ENCODE results near the gene ROPN1L.

Gene ROPN1L

DNA sequence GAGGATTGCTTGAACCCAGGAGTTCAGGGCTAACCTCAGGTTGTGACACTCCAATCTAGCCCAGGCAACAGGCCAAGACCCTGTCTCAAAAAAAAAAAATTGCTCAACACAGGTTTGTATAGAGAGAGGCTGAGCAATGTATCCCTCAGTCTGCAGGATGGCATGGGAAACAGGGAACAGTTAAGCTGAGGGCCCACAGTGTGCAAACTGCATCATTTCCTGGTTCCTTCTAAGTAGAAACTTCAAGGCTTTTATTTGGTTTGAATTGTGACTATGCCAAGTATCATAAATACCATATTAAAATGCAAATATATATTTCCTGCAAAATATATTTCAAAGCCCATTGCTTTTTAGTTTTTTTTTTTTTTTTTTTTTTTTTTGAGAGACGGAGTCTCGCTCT is 13.7 kb upstream of the ROPN1L start:
- DNase-seq (ENCODE audit: low spot score), result no peak

DNA sequence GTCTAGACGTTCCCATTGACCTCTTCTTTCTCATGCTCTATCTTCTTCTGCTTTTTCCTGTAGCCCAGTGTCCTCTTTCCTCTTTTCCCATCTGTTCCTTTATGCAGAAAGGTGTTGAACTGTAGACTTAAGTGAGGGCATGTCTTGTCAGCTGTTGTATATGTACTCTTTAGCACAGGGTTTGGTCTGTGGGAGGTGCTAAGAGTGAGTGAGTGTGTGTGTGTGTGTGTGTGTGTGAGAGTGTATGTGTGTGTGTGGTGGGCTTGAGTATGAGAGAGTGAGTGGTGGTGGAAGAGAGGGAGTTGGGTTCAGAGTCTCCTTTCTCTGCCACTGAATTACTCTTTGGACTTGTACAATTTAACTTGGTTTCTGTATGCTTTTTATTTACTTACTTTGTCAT is 10.3 kb upstream of the ROPN1L start:
- DNase-seq (ENCODE audit: low spot score), result no peak

DNA sequence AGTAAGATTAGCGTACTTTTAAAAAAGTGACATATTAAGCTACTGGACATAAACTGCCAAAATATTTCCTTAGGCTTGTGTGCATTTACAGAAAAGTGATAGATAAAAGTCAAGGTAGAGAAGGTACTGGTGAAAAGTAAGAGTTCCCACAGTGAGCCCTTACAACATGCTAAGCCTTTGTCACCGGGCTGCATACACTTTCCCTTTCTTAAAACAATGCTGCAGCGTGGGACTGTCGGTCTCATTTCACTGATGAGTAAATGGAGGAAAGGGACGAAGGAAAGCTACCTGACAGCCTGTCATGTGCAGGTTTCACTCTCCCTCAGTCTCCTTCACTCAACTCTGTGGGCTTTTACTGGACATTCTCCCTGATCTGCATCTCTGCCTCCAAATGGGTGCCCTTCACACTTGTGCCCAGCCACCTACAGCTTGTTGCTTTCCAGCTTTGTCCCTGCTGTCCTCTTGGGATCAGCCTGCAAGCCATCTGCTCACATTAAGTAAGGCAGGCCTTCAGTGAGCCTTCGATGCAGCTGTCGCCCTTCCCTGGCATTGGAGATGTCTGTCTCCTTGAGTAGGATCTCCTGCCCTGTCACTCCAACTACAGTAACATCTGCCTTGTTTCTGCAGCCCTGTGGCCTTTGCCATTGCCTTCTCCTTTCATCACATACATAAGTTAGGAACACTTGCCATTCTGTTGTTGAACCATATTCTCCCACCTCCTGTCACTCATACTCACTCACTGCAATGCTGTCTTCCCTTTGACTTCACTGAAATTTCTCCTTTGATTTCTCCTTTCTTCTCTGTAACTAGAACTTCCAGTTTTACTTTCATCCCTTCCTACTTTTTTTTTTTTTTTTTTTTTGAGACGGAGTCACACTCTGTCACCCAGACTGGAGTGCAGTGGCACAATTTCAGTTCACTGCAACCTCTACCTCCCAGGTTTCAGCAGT is 9.3 kb upstream of the ROPN1L start:
- no peak for DNase-seq (ENCODE audit: low spot score)

DNA sequence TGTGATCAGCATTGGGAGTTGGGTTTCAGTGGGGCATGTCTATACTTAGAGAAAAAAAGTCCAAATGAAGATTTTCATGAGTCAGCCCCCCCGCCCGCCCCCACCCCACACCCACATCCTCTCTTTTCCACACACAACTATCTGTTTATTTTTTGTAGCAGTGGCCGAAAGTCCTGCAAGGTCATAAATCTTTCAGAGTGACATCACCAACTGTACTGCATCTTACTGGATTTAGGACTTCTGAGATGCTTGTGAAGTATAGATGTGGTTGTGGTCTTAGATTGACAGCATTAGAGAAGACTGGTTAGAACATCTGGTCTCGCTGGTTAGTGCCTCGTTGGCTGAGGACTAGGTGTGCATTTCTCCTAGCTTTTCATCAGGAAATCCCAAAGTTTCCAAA is 7.3 kb upstream of the ROPN1L start:
- DNase-seq (ENCODE audit: low spot score), result no peak

DNA sequence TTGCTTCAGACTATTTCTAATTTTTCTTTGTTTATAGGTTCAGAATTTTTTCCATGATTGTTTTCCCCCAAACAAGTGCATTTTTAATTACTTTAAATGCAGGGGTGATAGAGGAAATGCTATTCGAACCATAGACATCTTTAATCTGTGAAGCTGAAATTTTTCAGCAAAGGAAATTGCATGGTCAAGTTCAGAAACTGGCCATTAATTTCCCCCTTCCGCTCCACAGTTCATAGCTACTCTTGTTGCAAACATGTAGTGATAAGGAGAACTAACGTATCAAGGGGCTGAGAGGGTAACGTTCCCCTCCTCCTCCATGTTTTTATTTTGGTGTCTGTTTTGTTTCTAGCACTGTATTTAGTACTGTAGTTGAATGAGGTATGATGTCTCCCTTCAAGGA is 3.4 kb upstream of the ROPN1L start:
- no peak for DNase-seq (ENCODE audit: low spot score)

DNA sequence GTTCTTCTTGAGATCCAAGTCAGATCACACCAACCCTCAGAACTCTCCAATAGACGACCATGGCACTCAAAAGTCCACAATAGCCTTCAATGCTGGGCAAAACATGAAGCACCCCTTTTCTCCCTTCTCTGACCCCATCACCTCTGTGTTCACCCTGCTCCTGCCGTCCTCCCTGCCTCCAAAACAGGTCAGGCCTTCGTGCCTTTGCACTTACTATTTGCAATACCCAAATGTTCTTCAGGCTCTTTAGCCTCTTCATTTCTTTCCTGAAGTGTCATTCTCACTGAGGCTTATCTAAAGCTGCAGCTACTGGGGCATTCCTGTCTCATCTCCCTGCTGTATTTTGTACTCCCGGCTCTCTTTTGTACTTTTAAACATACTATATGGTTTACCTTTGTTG is 2.0 kb upstream of the ROPN1L start:
- DNase-seq (ENCODE audit: low spot score), result no peak

DNA sequence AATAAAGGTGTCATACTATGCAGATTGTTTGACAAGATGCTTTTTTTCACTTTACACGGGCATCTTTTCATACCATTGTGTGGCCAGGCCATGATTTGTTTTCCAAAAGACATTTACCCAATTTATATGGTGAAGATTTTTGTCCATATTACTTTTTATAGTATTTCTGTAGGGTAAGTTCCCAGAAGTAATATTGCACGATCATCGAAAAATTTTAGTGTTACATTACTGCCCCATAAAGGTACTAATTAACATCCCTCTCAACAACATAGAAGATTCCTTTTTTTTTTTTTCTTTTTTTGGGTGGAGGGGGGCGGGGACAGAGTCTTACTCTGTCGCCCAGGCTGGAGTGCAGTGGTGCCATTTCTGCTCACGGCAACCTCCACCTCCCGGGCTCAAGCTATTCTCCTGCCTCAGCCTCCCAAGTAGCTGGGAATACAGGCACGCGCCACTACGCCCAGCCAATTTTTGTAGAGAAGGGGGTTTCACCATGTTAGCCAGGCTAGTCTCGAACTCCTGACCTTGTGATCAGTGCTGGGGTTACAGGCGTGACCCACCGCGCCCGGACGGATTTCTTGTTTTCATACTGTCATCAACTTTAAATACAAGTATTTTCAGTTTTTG is 1.2 kb upstream of the ROPN1L start:
- no peak for DNase-seq (ENCODE audit: low spot score)

DNA sequence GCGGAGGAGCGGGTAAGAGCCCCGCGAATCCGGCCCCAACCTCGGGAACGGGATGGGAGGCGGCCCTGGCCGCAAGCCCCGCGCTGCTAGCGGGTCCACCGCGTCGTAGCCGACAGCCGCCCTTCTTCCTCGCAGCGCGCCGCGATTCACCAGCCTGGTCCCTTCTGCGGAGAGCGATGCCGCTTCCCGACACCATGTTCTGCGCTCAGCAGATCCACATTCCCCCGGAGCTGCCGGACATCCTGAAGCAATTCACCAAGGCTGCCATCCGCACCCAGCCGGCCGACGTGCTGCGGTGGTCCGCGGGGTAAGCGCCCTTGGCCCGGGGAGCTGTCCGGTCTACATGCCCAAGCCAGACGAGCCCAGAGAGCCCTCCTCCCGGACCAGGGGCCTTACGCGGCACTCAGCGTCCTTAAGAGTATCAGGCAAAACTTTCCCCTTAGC is 335 bp downstream of the ROPN1L start:
- DNase-seq (ENCODE audit: low spot score), result no peak

DNA sequence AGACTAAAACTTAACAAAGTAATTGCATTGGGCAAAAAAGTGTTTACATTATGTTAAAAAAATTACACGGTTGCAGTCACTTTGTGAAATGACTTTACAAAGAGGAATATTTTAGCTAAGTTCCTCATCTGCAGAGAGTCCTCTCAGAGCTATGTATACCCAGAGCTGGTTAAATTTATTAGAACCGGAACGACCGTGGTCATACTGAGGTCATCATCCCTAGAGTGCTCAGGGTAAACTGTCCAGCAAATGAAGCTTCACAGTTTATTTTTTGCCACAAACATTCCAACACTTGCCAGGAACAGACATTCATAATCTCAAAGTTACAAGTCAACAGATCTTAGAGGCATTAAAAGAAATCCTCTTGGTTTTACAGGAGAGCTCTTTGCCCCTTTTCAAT is 897 bp downstream of the ROPN1L start:
- no peak for DNase-seq (ENCODE audit: low spot score)

DNA sequence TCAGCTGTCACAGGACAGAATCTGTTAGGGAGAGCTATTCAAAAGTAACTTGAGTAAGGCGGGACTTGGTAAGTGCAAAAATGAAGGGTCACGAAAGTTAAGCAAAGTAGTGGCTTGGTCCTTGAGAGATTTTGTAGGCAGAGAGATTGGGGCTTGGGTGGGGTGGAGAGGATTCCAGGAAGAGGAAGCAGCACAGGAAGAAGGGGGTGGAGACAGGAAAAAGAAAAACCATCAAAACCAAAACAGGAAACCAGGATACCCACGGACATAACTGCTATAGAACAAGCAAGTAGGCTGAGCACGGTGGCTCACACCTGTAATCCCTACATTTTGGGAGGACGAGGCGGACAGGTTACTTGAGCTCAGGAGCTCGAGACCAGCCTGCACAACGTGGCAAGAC is 3.7 kb downstream of the ROPN1L start:
- no peak for DNase-seq (ENCODE audit: low spot score)

DNA sequence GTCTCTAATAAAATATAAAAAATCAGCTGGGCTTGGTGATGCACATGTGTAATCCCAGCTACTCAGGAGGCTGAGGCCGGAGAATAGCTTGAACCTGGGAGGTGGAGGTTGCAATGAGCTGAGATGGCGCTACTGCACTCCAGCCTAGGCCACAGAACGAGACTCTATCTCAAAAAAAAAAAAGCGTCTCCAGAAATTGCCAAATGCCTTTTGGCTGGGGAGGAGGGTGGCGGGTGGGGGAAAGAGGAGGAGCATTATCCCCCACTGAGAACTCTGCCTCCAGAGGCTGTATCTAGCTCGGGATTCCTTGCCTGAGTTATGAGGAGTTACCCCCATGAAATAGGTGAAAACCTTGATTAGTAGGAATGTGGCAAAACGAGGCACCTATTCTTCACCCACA is 4.8 kb downstream of the ROPN1L start:
- no peak for DNase-seq (ENCODE audit: low spot score)

DNA sequence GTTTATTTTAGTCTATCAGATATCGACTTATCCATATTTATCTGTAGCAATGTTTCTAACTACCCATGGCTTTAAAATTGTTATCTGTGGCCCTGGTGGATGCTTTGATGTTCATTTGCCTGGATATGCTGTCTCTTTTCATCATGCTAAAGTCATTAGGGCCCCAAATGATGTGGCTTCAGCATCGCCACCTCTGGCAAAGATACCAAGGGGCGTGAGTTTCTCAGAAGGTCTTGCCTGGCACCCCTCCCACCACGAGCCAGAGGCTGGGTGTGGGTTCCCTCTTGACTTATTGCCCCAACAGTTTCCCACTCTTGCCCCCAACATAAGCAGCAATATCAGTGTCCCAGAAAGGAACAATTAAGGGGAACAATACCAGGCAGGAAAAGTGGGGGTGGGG is 5.4 kb downstream of the ROPN1L start:
- DNase-seq (ENCODE audit: low spot score), result no peak

DNA sequence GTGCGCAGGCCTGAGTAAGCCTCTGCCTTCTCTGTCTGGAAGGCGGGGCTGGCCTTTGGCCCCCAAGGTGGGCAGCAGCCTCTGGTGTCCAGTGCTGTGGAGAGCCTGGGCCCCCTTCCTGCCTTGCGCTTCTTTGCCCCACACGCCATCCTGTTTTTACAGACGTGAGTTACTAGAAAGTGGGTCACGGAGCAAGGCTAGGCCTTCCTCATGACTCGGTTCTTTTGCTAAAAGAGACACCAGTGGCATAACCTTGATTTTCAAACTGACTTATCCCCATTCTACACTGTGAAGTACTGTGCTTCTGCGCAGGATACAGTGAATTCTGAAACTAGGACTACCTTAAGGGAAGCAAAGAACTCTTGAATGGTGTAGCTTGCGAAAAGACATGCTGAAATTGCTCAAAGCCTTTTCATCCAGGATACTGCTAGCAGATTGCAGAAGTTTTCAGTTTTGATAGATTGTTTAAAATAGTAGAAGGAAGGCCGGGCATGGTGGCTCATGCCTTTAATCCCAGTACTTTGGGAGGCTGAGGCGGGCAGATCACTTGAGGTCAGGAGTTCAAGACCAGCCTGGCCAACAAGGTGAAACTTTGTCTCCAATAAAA is 7.2 kb downstream of the ROPN1L start:
- no peak for DNase-seq (ENCODE audit: low spot score)

DNA sequence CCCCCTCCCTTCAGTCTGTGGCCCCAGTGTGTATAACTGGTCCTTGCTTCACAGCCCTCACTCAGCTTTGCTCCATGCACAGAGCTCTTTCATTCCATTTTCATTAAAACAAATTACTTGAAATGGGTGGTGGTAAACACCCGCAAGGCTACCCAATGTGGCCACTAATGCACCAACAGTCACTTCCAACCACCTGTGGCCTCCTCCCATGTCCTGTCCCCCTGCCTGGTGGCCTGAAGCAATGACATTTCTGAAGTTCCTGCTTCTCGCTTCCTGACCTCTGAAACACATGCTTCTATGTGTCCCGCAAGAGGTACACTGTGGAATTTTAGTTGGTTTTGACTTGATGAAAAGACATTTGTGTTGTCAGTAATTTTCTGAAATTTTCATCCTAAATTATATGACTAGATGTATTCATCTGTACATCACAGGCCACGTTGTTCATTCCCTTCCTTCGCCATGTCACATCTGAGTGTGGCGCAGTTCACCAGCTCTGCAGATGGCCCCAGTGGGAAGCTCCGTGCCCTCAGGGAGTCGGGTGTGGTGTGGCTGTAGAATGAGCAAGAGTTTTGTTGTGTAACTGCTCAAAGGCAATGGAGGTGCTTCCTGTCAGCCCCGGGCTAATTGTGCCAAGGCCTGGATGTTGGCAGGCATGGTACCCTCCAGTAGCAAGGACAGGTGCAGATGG is 9.6 kb downstream of the ROPN1L start:
- no peak for DNase-seq (ENCODE audit: low spot score)

DNA sequence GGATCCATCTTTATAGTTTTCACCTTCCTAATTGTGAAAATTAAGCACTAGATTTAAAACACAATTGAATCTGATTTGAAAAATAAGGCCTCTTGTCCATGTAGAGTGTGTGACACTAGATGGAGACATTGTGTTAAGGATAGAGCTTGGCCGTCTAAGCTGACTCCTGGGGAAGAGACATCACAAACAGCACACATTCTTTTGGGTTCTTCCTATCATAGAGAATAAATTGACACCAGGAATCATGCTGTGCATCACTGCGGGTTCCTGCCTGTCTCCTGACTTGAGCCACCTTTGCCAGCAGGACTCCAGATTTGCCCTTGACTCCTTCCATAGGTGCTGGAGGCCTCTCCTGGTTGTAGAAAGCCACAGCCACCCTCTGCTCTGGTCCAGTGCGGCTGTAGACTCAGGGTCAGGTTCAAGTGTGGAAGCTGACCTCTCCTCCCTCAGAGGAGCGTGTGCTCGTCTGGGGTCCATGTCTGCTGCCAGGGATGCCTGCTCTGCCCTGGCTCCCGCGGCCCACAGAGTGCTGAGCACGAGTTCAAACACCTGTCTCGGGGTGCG is 11.2 kb downstream of the ROPN1L start:
- DNase-seq (ENCODE audit: low spot score), result peak; percentile 72

DNA sequence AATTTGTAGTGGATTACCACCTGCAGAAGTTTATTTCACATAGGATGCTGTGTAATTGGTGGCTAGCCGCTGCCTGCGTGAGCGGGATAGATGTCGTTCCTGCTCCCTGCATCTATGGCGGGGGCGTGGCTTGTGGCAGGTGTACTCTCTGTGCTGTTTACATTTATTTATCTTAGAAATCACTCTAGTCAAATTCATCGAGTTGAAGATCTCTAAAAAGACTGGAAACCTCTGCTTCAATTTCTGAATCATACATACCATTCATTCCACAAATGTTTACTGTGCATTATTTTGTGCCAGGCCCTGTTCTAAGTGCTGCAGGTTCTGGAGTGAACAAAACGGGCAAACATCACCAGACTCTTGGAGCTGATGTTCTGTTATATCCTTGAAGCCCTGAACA is 11.9 kb downstream of the ROPN1L start:
- no peak for DNase-seq (ENCODE audit: low spot score)

DNA sequence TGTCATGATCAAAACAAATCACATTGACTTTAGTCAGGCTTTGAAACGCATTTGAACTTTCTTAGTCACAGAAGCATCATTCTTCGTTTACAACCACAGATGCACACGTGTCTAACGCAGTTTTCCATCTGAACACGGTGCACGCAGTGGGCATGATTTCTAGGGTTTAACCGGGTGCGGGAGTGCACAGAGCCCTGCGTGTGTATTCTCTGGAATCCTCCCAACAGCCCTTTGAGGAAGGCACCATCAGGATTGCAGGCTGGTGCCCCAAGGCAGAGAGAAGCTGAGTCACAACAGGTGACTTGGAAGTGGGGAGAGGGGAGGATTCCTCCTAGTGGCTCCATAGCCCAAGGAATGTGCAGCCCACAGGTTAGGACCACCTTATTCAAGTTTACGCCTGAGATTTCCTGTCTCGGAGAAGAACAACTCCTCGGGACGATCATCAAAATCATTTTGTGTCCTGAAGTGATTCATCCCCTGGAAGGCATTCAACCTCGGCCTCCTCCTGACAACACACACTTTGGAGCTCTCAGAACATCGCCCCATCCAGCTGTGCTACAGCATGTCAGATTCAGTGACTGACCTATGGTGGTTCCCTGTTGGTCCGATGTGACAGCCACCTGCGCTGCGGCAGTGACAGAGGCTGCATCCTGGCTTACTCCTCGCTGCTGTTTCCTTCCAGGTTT is 13.1 kb downstream of the ROPN1L start:
- no peak for DNase-seq (ENCODE audit: low spot score)

DNA sequence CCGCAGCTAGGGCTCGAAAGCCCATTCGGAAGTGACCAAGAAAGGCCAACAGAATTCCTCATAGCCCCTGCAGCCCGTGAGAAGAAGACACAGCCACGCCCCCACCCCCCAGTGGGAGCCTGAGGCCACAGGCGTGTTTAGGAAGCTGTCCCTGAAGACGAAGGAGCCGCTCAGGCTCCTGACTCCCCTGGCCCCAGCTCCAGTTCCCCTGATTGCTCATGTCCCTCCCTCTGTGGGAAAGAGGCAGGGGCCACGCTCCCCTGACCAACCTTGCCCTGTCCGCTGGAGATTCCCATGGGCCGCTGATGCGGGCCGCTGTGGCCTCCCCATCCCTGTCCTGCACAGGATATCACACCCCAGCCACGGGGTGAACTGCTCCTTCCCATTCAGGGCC is 13.6 kb downstream of the ROPN1L start:
- no peak for DNase-seq (ENCODE audit: low spot score)

DNA sequence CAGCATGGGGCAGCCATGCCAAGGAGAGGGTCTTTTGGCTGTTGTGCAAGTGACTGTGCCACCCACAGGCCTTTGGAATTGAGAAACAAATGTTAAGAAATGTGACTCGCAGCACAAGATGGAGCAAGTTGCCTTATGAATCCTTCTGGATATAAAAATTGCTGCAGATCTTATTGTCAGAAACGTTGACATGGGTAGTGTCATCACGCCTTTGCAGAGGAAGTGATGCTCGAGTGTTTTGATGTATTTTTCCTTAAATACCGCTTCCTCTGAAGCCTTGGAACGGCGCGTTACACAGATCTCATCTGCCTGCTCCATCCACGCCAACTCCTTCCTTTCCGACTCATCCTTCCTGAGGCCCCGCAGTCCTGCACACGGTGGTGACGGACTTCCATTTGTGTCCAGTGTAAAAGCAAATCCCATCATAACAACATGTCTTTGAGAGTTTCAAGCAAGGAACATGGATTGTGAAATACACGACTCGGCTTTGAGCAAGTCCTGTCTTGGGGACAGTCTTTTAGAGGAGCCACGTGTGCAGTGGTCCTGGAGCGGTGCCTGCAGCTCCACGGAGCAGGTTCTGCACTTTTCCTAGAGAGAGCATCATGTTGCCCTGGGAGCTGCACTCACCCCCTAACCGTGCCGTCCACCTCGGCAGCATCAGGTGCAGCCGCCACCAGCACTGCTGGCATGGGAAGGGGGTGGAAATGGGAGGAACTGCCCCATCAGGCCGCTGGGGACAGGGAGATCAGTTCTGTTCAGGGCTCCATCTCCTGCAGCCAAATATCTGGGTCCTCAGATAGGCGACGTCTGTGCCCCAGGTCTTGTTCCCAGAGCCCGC is 15.1 kb downstream of the ROPN1L start:
- peak; percentile 44 for DNase-seq (ENCODE audit: low spot score)

DNA sequence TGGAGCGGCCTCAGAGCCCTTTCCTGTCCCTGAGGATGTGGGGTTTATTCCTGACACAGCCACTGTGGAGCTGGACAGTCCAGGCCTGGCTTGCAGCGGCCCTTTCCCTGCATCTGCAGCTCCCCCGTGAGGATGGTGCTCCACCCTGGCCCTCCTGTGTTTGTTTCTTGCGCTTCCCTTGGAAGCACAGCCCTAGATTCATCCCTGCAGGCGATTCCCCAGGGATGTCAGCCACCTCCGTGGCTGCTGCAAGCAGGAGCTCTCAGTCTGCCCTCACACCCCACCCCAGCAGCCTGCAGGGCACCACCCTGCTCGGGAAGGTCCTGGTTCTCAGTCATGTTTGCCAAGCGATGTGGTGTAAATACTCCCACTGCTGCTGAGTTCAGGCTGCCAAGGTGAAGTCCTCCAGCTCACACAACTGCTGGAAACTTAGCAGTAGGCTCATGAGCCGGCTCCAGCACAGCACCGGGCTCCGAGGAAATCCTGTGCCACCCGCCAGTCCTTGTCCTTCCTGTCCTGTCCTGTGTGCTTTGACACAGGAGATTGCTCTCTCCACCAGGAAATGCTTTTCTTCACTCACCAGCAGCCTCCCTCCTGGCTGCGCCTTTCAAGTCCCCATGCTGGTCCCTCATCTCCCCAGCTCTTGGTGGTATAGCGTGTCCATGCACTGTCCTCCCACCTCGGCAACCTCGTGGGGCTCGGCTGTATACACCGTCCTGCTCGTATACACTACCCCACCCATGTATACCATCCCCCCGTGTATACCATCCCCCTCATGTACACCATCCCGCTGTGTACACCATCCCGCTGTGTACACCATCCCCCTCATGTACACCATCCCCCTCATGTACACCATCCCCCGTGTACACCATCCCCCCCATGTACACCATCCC is 16.2 kb downstream of the ROPN1L start:
- no peak for DNase-seq (ENCODE audit: low spot score)

All from putamen (tissue), 1 donor.